Hematopoietic multipotent progenitor cell treated with erythropoietin and hydrocortisone succinate and interleukin-3 and kit ligand, for 4 days (in vitro differentiated cells): ENCODE data around the gene CEP19.

ENCODE experiments used
- DNase-seq: peaks from one replicate; pipeline ENCODE4 v3.0.0-alpha.2; 2015

The CEP19 gene

DNA sequence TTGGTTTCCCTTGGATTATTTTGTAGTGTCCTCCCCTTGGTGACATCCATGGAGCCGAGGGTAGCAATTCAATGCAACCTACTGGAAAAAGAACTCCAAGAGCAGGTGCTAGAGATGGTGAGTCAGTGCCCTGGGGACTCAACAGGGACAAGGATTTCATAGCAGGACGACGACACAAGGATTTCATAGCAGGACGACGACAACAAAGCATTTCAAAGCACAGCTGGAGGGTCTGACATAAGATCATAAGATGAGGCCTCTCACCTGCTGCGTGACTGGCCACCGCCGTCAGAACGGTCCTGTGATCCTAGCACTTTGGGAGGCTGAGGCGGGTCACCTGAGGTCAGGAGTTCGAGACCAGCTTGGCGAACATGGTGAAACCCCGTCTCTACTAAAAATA, 50.0 kb downstream of the CEP19 start:
- no peak for DNase-seq

DNA sequence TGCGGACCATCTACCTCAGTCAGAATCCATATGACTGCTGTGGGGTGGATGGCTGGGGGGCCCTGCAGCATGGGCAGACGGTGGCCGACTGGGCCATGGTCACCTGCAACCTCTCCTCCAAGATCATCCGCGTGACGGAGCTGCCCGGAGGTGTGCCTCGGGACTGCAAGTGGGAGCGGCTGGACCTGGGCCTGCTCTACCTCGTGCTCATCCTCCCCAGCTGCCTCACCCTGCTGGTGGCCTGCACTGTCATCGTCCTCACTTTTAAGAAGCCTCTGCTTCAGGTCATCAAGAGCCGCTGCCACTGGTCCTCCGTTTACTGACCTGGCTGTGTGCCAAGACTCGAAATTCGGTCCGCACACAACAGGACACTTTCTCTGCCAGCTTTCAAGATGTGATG, 50.6 kb downstream of the CEP19 start:
- DNase-seq = no peak

DNA sequence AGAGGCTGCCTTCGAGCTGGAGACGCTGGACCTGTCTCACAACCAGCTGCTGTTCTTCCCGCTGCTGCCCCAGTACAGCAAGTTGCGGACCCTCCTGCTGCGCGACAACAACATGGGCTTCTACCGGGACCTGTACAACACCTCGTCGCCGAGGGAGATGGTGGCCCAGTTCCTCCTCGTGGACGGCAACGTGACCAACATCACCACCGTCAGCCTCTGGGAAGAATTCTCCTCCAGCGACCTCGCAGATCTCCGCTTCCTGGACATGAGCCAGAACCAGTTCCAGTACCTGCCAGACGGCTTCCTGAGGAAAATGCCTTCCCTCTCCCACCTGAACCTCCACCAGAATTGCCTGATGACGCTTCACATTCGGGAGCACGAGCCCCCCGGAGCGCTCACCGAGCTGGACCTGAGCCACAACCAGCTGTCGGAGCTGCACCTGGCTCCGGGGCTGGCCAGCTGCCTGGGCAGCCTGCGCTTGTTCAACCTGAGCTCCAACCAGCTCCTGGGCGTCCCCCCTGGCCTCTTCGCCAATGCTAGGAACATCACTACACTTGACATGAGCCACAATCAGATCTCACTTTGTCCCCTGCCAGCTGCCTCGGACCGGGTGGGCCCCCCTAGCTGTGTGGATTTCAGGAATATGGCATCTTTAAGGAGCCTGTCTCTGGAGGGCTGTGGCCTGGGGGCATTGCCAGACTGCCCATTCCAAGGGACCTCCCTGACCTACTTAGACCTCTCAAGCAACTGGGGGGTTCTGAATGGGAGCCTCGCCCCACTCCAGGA, 51.5 kb downstream of the CEP19 start:
- no peak for DNase-seq

DNA sequence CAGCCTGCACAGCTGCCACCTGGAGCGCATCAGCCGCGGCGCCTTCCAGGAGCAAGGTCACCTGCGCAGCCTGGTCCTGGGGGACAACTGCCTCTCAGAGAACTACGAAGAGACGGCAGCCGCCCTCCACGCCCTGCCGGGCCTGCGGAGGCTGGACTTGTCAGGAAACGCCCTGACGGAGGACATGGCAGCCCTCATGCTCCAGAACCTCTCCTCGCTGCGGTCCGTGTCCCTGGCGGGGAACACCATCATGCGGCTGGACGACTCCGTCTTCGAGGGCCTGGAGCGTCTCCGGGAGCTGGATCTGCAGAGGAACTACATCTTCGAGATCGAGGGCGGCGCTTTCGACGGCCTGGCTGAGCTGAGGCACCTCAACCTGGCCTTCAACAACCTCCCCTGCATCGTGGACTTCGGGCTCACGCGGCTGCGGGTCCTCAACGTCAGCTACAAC, 52.1 kb downstream of the CEP19 start:
- no peak for DNase-seq
